Measurements from ENCODE around the gene VTCN1. TPM values are rescaled to one million over a fixed set of nuclear protein-coding genes. Genes with fewer than 3 reads are reported as not detected.

The VTCN1 gene
- polyA plus RNA-seq, 1 donor from 2014 or later, result 2.1 TPM

GRCh38 chr1:117143871-117144270 lies 66.9 kb downstream of the VTCN1 start:
- H3K9ac ChIP-seq (ENCODE audit: low read length), result no peak overlapping the region
- no peaks in the 10 kb centered on the region for H3K36me3 ChIP-seq (ENCODE audit: insufficient read depth, low read length)
- TF ChIP-seq EZH2 (IDR thresholded peaks at IDR 0.05; ENCODE audit: borderline replicate concordance, insufficient read depth, low read length, poor library complexity, severe bottlenecking) (no peak), MXI1 (conservative IDR thresholded peaks at IDR 0.05; ENCODE audit: poor library complexity, severe bottlenecking) (no peak), RAD21 (conservative IDR thresholded peaks at IDR 0.05) (no peak)
- TF ChIP-seq, protein P1, sequence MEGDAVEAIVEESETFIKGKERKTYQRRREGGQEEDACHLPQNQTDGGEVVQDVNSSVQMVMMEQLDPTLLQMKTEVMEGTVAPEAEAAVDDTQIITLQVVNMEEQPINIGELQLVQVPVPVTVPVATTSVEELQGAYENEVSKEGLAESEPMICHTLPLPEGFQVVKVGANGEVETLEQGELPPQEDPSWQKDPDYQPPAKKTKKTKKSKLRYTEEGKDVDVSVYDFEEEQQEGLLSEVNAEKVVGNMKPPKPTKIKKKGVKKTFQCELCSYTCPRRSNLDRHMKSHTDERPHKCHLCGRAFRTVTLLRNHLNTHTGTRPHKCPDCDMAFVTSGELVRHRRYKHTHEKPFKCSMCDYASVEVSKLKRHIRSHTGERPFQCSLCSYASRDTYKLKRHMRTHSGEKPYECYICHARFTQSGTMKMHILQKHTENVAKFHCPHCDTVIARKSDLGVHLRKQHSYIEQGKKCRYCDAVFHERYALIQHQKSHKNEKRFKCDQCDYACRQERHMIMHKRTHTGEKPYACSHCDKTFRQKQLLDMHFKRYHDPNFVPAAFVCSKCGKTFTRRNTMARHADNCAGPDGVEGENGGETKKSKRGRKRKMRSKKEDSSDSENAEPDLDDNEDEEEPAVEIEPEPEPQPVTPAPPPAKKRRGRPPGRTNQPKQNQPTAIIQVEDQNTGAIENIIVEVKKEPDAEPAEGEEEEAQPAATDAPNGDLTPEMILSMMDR (IDR thresholded peaks at IDR 0.05; ENCODE audit: poor library complexity, severe bottlenecking), result no peak
- TF ChIP-seq, protein P2, sequence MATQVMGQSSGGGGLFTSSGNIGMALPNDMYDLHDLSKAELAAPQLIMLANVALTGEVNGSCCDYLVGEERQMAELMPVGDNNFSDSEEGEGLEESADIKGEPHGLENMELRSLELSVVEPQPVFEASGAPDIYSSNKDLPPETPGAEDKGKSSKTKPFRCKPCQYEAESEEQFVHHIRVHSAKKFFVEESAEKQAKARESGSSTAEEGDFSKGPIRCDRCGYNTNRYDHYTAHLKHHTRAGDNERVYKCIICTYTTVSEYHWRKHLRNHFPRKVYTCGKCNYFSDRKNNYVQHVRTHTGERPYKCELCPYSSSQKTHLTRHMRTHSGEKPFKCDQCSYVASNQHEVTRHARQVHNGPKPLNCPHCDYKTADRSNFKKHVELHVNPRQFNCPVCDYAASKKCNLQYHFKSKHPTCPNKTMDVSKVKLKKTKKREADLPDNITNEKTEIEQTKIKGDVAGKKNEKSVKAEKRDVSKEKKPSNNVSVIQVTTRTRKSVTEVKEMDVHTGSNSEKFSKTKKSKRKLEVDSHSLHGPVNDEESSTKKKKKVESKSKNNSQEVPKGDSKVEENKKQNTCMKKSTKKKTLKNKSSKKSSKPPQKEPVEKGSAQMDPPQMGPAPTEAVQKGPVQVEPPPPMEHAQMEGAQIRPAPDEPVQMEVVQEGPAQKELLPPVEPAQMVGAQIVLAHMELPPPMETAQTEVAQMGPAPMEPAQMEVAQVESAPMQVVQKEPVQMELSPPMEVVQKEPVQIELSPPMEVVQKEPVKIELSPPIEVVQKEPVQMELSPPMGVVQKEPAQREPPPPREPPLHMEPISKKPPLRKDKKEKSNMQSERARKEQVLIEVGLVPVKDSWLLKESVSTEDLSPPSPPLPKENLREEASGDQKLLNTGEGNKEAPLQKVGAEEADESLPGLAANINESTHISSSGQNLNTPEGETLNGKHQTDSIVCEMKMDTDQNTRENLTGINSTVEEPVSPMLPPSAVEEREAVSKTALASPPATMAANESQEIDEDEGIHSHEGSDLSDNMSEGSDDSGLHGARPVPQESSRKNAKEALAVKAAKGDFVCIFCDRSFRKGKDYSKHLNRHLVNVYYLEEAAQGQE (IDR thresholded peaks at IDR 0.05; ENCODE audit: borderline replicate concordance), result no peak
- no peak overlapping the region for H2AFZ ChIP-seq (ENCODE audit: low read depth, low read length)
- H3K4me3 ChIP-seq (ENCODE audit: low read length), result no peak overlapping the region
- no peak overlapping the region for H3K27ac ChIP-seq (ENCODE audit: low read length)
- H3F3A ChIP-seq (ENCODE audit: insufficient read depth, low read length, poor library complexity, severe bottlenecking), result no peaks in the 10 kb centered on the region
- H3K27me3 ChIP-seq (ENCODE audit: insufficient read depth, low read depth, low read length), result no peaks in the 10 kb centered on the region
- H3K4me2 ChIP-seq (ENCODE audit: low read length), result no peak overlapping the region
- H3K79me2 ChIP-seq (replicated peaks; ENCODE audit: insufficient read depth, low read length), result no peaks in the 10 kb centered on the region
- H3K9me3 ChIP-seq (ENCODE audit: low read length), result no peaks in the 10 kb centered on the region
- no peaks in the 10 kb centered on the region for H3K9me2 ChIP-seq (ENCODE audit: insufficient read depth, low read length)
- no peaks in the 10 kb centered on the region for H4K20me1 ChIP-seq (ENCODE audit: insufficient read depth)

- no peak overlapping the region for H3K4me2 ChIP-seq (ENCODE audit: low read length)
- H3K9ac ChIP-seq (ENCODE audit: low read length), result no peak overlapping the region
- no peak overlapping the region for H3K27ac ChIP-seq (ENCODE audit: low read length)
- H3F3A ChIP-seq (ENCODE audit: insufficient read depth, low read length, poor library complexity, severe bottlenecking), result no peaks in the 10 kb centered on the region
- no peak overlapping the region for H3K4me3 ChIP-seq (ENCODE audit: low read length)
- no peak for TF ChIP-seq EZH2 (IDR thresholded peaks at IDR 0.05; ENCODE audit: borderline replicate concordance, insufficient read depth, low read length, poor library complexity, severe bottlenecking)
- TF ChIP-seq, protein P2 (IDR thresholded peaks at IDR 0.05; ENCODE audit: borderline replicate concordance), result no peak
- TF ChIP-seq MXI1 (conservative IDR thresholded peaks at IDR 0.05; ENCODE audit: poor library complexity, severe bottlenecking), result no peak
- no peak for TF ChIP-seq RAD21 (conservative IDR thresholded peaks at IDR 0.05)
- no peaks in the 10 kb centered on the region for H3K27me3 ChIP-seq (ENCODE audit: insufficient read depth, low read depth, low read length)
- H3K9me2 ChIP-seq (ENCODE audit: insufficient read depth, low read length), result no peaks in the 10 kb centered on the region
- H3K36me3 ChIP-seq (ENCODE audit: insufficient read depth, low read length), result no peaks in the 10 kb centered on the region
- no peaks in the 10 kb centered on the region for H3K79me2 ChIP-seq (replicated peaks; ENCODE audit: insufficient read depth, low read length)
- H4K20me1 ChIP-seq (ENCODE audit: insufficient read depth), result no peaks in the 10 kb centered on the region
- H3K9me3 ChIP-seq (ENCODE audit: low read length), result no peaks in the 10 kb centered on the region
- H2AFZ ChIP-seq (ENCODE audit: low read depth, low read length), result no peak overlapping the region
Measured at GRCh38 chr1:117143172-117143571, 67.6 kb downstream of the VTCN1 start.

Data from neural cell (in vitro differentiated cells).